Vagina (tissue), 2 donors: Measurements from ENCODE around the gene CSNK1G3.

Experiments
- POLR2A ChIP-seq, 2 donors: fragments of 450-650 bp; IDR thresholded peaks; one replicate each; pipeline ENCODE4 v1.6.1; 2017; ENCODE audit warnings: antibody characterized with exemption in 2 of 2, mild to moderate bottlenecking in 2 of 2, moderate library complexity in 2 of 2
- TF ChIP-seq, protein P1 (sequence below), 3 experiments: fragments of 450-650 bp in 2 of 3; fragments of 200-600 bp in 1 of 3; sonication (generic) in 1 of 3; IDR thresholded peaks; one replicate each; pipeline ENCODE4 v1.5.1; 2017 to 2019; ENCODE audit warnings: antibody characterized with exemption in 3 of 3, mild to moderate bottlenecking in 2 of 3, moderate library complexity in 2 of 3

DNA sequence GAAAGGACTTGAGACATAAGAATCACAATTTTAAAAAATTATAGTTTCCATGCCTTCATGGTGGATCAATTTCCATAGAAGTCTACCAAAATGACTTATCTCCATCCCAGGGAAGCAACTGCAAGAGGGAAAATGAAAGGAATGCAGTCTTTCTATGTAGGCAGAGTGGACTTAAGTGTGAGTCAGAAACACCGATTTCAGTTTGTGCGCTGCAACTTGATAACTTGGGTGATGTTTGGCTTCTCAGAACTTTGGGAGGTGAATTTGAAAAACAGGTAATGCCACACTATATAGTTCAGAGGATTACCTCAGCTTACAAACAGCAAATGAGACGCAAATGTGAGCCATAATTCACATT is 708 bp upstream of the CSNK1G3 start:
- TF ChIP-seq, protein P1, sequence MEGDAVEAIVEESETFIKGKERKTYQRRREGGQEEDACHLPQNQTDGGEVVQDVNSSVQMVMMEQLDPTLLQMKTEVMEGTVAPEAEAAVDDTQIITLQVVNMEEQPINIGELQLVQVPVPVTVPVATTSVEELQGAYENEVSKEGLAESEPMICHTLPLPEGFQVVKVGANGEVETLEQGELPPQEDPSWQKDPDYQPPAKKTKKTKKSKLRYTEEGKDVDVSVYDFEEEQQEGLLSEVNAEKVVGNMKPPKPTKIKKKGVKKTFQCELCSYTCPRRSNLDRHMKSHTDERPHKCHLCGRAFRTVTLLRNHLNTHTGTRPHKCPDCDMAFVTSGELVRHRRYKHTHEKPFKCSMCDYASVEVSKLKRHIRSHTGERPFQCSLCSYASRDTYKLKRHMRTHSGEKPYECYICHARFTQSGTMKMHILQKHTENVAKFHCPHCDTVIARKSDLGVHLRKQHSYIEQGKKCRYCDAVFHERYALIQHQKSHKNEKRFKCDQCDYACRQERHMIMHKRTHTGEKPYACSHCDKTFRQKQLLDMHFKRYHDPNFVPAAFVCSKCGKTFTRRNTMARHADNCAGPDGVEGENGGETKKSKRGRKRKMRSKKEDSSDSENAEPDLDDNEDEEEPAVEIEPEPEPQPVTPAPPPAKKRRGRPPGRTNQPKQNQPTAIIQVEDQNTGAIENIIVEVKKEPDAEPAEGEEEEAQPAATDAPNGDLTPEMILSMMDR (IDR thresholded peaks at IDR 0.05), result no peak
- TF ChIP-seq POLR2A (IDR thresholded peaks at IDR 0.05), result no peak
